Transverse colon (tissue), 4 donors: ENCODE results near the gene PRKG1.

Experiments
- POLR2A ChIP-seq: fragments of 450-650 bp; IDR thresholded peaks from one replicate; pipeline ENCODE4 v1.6.1; 2016; ENCODE audit warnings: antibody characterized with exemption, mild to moderate bottlenecking, moderate library complexity
- POLR2AphosphoS5 ChIP-seq, 3 donors: sonication (generic); formaldehyde crosslinking; IDR thresholded peaks; one replicate each; pipeline ENCODE4 v1.6.1; 2016; ENCODE audit warnings: antibody characterized with exemption in 3 of 3
- TF ChIP-seq, protein P1 (sequence below), 5 experiments: fragments of 200-600 bp in 3 of 5; fragments of 450-650 bp in 2 of 5; sonication (generic) in 3 of 5; IDR thresholded peaks; 1 replicate in 2 of 5; 2 replicates in 3 of 5; pipeline ENCODE4 v1.5.1; 2016 to 2017; ENCODE audit warnings: antibody characterized with exemption in 5 of 5, inconsistent platforms in 3 of 5, mild to moderate bottlenecking in 2 of 5, moderate library complexity in 1 of 5

DNA sequence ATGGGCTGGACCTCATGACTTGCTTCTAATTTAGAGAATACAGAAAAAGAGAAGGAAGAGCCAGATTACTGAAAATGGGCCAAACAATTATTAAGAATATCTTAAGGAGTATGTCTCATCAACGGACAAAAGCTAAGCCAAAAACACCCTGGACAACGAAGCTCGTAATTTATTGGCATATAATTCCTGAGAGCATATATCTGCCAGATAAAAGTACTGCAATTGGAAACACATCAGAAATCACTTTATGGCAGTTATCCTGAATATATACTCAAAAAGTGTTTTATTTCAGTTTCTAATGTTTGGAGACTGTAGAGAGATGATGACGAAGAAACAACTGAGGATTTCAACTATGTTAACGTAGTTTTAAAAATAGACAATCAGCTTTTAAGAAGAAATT, 413.3 kb downstream of the PRKG1 start:
- TF ChIP-seq POLR2A, result no peak
- TF ChIP-seq, protein P1, sequence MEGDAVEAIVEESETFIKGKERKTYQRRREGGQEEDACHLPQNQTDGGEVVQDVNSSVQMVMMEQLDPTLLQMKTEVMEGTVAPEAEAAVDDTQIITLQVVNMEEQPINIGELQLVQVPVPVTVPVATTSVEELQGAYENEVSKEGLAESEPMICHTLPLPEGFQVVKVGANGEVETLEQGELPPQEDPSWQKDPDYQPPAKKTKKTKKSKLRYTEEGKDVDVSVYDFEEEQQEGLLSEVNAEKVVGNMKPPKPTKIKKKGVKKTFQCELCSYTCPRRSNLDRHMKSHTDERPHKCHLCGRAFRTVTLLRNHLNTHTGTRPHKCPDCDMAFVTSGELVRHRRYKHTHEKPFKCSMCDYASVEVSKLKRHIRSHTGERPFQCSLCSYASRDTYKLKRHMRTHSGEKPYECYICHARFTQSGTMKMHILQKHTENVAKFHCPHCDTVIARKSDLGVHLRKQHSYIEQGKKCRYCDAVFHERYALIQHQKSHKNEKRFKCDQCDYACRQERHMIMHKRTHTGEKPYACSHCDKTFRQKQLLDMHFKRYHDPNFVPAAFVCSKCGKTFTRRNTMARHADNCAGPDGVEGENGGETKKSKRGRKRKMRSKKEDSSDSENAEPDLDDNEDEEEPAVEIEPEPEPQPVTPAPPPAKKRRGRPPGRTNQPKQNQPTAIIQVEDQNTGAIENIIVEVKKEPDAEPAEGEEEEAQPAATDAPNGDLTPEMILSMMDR (IDR thresholded peaks at IDR 0.05), result no peak
- no peak for TF ChIP-seq POLR2AphosphoS5 (IDR thresholded peaks at IDR 0.05)
